Mucosa of gallbladder (tissue), 1 donor: ENCODE results near the gene DPH2. TPM values are rescaled to one million over a fixed set of nuclear protein-coding genes. Genes with fewer than 3 reads are reported as not detected.

Source experiments
- DNase-seq: peaks from one replicate; pipeline ENCODE4 v3.0.0-alpha.2; 2020; ENCODE audit warnings: low spot score
- total RNA-seq: library from RNA; stranded (reverse); gene quantifications from one replicate; pipeline ENCODE4 v1.2.1, GENCODE V29; 2021
- donor health status: DM: no; HTN: no; CAD: no.

Gene DPH2
- total RNA-seq, 1 donor from 2014 or later: 16.6 TPM

DNA sequence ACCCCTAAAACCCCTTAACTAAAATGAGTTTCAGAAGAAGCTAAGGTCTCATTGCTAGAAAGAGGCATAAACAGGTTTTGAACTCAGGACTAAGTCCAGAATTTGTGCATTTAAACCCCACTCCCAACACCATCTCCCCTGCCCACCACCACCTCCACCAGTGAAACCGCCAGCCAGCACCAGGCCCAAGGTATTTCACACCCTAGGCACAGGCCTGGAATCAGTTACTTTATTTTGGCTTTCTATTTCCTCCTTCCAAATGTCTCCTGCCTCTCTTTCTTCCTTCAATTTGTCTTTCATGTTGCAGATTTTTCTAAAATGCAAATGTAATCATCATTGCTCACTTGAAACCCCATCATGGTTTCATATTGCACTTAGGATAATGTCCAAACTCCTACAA is 24.9 kb upstream of the DPH2 start:
- DNase-seq: no peak

- no peak for DNase-seq
Observed at GRCh38 chr1:43945674-43946235, 24.1 kb upstream of the DPH2 start.

DNA sequence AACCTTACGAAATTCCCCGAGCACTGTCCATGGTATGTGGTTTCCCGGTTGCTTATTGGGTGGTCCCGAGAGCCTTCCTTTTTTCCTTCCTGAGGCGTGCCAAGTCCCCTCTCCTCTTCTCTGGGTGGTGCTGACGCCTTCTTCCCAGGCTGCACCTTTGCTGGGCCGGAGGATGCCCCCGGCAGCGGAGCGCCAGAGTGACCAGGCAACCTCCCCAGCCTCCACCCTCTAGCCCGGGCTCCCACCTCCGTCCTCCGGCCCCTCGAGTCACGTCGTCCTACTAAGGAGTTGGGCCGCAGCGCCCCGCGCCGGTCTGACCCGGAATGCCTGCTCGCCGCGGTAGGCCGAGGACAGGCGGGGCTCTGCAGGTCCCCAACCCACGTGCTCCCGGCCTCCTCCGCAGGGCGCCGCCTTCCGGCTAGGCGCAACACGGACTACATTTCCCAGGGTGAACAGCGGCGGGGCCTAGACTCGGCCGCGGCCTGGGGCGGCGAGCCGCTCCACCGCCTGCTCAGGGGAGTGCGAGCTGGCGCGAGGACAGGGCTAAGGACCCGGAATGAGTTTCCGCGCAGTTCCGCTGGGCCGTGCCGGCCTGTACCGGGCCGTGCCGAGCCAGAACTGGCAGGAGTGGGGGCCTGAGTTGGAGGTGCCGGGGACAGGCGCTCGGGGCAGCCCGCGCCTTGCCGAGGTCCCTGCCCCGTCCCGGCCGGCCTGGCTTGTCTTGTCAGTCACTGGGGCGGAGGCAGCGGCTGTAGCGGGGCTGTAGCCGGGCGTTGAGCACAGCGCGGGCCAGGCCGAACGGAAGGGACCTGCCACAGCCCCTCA is 23.4 kb upstream of the DPH2 start, which contains the start of gene IPO13:
Gene IPO13, plus strand, starts transcription at position 715 of the 825 bp plus-strand sequence. CDS start 651 bp downstream, outside the sequence.
- DNase-seq: peak; percentile 96

DNA sequence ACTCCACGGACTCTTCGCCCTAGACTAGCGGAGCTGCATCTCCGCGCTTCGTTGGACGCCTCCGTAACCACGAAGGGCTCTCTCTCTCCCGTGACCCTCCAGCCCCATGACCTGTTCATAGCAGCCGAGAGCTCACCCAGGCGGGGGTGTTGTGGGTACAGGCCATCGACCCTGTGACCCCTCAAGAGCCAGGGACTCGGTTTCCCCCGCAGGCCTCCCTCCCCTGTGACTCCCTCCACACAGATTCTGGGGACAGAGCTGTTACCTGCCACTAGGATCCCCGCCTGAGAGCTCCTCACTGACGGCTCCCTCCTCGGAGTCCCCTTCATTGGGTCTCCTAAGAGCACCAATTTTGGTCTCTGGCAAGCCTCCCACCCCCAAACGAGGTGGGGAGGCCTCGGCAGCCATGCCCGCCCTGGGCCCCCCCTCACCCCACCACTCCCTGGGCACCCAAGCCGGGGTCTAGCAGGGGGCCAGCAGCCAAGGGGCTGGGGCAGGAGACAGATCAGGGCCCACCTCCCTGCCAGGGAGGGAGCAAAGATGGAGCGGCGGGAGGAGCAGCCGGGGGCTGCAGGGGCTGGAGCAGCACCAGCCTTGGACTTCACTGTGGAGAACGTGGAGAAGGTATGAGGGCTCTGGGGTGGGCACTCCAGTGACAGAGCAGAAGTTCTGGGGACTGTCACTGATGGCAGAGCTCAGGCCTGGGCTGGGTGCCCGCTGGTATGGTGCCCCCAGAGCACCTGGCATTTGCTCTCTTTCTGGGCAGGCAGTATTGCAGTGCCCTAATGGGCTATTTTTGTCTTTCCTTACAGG is 22.5 kb upstream of the DPH2 start:
- DNase-seq: no peak

- no peak for DNase-seq
Observed at GRCh38 chr1:43947874-43948437, 21.9 kb upstream of the DPH2 start.

DNA sequence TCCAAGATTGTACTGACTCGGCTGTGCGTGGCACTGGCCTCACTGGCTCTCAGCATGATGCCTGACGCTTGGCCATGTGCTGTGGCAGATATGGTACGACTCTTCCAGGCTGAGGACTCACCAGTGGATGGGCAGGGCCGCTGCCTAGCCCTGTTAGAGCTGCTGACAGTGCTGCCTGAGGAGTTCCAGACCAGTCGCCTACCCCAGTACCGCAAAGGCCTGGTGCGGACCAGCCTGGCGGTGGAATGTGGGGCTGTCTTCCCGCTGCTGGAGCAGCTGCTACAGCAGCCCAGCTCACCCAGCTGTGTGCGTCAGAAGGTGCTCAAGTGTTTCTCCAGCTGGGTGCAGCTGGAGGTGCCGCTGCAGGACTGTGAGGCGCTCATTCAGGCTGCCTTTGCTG is 20.1 kb upstream of the DPH2 start:
- peak; percentile 34 for DNase-seq

DNA sequence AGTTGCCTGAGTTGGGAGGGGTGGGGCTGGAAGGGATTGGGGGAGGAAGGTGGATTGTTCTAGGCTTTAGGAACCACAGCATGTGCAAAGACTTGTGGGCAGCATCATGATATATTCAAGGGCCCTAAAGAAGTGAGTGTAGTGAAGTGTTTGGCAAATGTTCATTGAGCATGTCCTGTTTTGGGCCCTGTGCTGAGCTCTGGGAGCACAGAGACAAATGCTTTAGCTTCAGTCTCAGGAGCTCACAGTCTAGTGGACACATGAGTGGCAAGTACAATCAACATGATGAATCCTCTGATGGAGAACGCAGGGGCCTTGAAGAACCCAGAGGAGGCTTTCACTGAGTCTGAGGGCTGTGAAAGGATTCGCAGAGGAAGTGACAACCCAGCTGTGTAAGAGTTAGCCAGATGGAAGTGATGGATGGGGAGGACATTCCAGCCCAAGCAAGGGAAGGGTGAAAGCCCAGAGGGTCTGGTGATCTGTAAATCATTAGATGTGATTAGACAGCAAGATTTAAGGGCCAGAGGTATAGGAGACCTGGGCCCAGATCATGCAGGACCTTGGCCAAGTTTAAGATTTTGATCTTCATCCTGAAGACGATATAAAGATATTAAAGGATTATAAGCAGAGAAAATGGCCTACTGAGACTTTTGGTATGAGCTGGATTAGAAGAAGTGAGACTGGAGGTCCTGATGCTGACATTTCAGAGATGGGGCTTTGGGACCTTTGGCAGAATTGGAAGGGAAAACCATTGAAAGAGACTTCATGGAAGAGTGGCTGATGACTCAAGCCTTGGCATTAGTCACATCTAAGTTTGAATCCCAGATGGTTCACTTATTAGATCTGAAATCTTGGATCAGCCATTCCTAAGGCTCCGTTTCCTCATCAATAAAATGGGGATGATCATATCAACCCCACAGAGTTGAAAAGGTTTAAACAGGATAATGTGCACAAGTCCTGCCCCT is 18.5 kb upstream of the DPH2 start:
- DNase-seq: no peak

DNA sequence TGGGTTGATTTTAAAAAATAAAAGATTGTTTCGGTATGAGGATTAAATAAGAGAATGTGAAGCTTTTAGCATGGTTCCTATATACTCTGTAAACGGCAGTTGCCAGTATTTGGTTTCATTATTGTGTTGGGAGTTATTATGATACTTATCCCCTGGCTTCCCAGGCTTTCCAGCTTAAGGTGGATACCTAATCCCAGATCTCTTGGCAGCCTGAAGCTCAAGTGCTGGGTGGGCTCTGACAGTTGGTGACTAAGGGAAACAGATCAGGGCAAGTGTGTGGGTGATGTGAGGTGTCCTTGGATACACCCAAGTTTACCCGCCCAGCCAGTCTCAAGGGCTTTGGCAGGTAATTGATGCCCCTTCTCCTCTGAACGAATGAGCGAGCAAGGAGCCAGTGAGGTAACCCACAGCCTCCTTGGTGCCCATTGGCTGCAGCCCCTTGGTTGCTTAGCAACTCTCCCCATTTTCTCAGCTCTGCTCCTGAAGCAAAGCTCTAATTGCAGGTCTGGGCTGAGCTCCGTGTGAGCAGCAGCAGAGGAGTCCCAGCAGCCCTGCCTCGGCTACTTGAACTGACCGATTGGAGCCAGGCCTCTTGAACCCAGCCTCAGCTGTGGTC is 17.0 kb upstream of the DPH2 start:
- DNase-seq: no peak

DNA sequence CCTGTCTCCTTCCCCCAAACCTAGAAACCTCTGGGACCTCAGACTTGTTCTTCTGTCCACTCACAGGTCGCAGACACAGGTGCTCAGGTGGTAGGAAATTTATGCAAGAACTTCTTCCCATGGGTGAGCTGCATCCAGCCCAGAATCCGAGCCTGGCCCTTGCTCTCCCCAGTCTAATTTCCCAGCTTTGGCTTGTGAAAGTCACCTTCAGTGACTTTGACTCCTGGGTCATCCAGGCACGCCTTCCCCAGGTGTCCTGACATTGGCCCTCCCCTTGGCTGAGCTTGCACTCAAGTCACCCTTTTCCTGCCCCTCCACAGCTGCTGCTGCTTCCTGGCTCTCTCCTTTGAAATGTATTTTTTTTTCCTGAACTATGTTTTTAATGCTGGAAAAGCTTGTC is 16.4 kb upstream of the DPH2 start:
- DNase-seq: no peak

DNA sequence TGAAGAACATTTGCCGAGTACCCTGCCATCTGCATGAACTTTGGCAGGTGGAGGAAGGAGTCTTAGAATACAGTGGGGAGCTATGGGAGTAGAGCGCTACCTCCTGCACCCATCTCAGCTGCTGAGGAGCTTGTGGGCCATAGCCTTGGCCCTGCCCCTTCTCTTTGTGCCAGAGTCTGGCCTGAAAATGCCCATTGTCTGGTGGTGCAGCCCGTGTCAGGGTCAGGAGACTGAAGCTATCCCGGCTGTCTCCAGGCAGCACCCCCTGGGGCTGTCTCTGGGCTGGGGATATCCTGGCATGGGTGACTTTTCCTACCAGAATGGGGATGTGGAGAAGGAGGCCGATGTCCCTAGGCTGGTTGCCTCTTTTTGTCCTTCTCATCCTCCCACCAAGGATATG is 15.8 kb upstream of the DPH2 start:
- DNase-seq: no peak

DNA sequence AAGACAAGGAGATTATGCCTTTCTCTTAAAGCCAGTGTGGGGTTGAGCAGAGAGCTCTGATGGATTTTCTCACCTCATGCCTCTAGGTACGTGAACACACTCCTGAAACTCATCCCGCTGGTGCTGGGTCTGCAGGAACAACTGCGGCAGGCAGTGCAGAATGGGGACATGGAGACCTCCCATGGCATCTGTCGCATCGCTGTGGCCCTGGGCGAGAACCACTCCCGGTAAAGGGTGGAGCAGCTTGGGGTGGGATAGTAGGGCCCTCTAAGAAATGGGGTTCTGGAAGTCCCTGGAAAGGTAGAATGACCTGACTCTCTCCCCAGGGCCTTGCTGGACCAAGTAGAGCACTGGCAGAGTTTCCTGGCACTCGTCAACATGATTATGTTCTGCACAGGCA is 13.6 kb upstream of the DPH2 start:
- DNase-seq: no peak

- no peak for DNase-seq
Observed at GRCh38 chr1:43957407-43958040, 12.3 kb upstream of the DPH2 start.

GRCh38 chr1:43958351-43959255 is 11.2 kb upstream of the DPH2 start:
- no peak for DNase-seq

DNA sequence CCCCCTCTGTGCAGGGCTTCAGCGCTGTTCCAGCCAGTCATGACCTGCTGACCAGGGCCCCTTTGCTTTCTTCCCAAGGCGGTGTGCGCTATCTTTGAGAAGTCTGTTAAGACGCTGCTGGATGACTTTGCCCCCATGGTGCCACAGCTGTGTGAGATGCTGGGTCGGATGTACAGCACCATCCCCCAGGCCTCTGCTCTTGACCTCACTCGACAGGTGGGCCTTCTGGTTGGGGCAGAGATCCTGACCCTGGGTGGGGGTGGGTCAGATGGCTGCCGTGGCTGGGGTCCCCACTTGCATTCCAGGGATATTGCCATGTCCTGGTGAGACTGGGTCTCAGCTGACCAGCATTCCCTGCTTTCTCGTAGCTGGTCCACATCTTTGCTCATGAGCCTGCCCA is 9.0 kb upstream of the DPH2 start:
- no peak for DNase-seq

GRCh38 chr1:43961692-43962091 is 8.1 kb upstream of the DPH2 start:
- DNase-seq: no peak

GRCh38 chr1:43962324-43962723 is 7.5 kb upstream of the DPH2 start:
- no peak for DNase-seq

DNA sequence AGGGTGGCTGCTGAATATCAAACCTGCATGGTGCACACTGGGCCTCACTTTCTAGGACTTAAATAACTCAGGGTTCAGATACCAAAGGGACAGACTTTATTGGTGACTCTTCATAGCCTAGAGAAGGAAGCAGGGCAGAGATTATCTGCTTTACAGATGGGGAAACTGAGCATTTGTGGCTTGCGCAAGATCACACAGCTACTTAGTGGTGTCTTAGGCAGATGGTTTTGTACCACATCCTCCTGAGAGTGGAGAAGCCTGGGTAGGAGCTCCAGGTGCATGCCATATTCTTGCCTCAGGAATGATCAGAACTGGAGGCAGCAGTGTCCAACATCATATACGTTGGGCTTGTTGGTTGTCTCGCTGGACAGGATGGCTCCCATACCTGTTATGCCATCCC is 6.8 kb upstream of the DPH2 start:
- no peak for DNase-seq

DNA sequence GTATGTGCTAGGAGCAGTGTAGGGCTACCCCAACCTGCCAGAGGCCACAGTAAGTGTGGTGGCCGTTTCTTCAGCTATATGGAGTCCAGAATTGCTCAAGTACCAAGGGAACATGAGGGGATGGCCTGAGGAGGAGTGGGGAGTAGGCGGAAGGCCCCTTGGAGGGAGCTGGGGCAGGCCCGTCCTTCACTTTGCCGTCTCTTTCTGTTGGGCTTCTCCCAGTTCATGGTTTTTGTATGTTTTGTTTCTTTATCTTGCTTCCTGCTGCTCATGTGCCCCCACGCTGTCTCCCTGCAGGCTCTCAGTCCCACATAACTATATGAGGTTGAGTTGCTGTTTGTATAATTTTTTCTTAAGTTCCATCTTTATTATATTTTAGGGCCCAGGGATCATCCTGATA is 5.9 kb upstream of the DPH2 start:
- no peak for DNase-seq

DNA sequence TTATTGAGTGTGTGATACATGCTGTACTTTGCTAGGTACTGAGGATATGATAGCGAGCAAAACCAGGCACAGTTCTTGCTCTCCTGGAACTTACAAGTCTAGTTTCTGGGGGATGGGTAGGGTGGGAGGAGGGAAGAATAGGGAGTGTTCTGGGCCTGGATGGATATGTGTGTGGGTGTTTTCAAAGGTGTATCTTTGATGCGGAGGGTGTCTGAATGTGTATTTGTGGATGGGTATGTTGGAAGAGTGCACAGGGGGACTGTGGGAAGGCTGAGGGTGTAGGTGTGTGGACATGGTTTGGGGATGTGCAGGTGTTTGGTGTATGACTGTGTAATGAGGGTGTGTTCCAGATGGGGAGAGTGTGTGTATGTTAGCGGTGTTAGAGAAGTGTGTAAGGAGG is 4.5 kb upstream of the DPH2 start:
- no peak for DNase-seq
